ENCODE results near the gene GTF2F2.

GTF2F2 gene

GRCh38 chr13:45168555-45168930, 48.2 kb downstream of the GTF2F2 start:
- no peaks in the 10 kb centered on the region for H3K27me3 ChIP-seq (ENCODE audit: insufficient read depth, low read depth, severe bottlenecking)
- no peak for TF ChIP-seq CTCF (IDR thresholded peaks at IDR 0.05; ENCODE audit: low read depth, low read length)
- DNase-seq = no peak
- H3K36me3 ChIP-seq = peaks cover 3% of the 10 kb centered on the region; the same call in 1 of the 2 replicates
- H3K27ac ChIP-seq = no peak overlapping the region
- H3K9me3 ChIP-seq (ENCODE audit: severe bottlenecking) = no peaks in the 10 kb centered on the region
- no peak overlapping the region for H3K4me3 ChIP-seq (ENCODE audit: low read depth, low read length)

- H3K4me3 ChIP-seq (ENCODE audit: low read depth, low read length) = no peak overlapping the region
- no peak for DNase-seq
- no peak overlapping the region for H3K27ac ChIP-seq
- no peaks in the 10 kb centered on the region for H3K9me3 ChIP-seq (ENCODE audit: severe bottlenecking)
- no peak for TF ChIP-seq CTCF (IDR thresholded peaks at IDR 0.05; ENCODE audit: low read depth, low read length)
- no peaks in the 10 kb centered on the region for H3K27me3 ChIP-seq (ENCODE audit: insufficient read depth, low read depth, severe bottlenecking)
- H3K36me3 ChIP-seq = no peaks in the 10 kb centered on the region
Observed at GRCh38 chr13:45174478-45174877, 54.2 kb downstream of the GTF2F2 start.

- no peak for TF ChIP-seq CTCF (IDR thresholded peaks at IDR 0.05; ENCODE audit: low read depth, low read length)
- H3K27me3 ChIP-seq (ENCODE audit: insufficient read depth, low read depth, severe bottlenecking) = no peaks in the 10 kb centered on the region
- no peak for DNase-seq
- H3K9me3 ChIP-seq (ENCODE audit: severe bottlenecking) = no peaks in the 10 kb centered on the region
- no peak overlapping the region for H3K27ac ChIP-seq
- no peak overlapping the region for H3K4me3 ChIP-seq (ENCODE audit: low read depth, low read length)
- no peaks in the 10 kb centered on the region for H3K36me3 ChIP-seq
Observed at GRCh38 chr13:45178349-45179162, 58.2 kb downstream of the GTF2F2 start.

- Histone ChIP-seq H3K36me3 (no peaks in the 10 kb centered on the region), H3K27me3 (ENCODE audit: insufficient read depth, low read depth, severe bottlenecking) (no peaks in the 10 kb centered on the region), H3K9me3 (ENCODE audit: severe bottlenecking) (no peaks in the 10 kb centered on the region), H3K4me3 (ENCODE audit: low read depth, low read length) (no peak overlapping the region), H3K27ac (no peak overlapping the region)
- TF ChIP-seq CTCF (IDR thresholded peaks at IDR 0.05; ENCODE audit: low read depth, low read length) = no peak
- no peak for DNase-seq
Observed at GRCh38 chr13:45179428-45179827, 59.1 kb downstream of the GTF2F2 start.

GRCh38 chr13:45180303-45180702, 60.0 kb downstream of the GTF2F2 start:
- Histone ChIP-seq H3K36me3 (0 out of 2 replicates have a peak, but pooled peaks cover 2% of the 10 kb centered on the region), H3K9me3 (ENCODE audit: severe bottlenecking) (no peaks in the 10 kb centered on the region), H3K27ac (no peak overlapping the region), H3K4me3 (ENCODE audit: low read depth, low read length) (no peak overlapping the region), H3K27me3 (ENCODE audit: insufficient read depth, low read depth, severe bottlenecking) (no peaks in the 10 kb centered on the region)
- no peak for DNase-seq
- no peak for TF ChIP-seq CTCF (IDR thresholded peaks at IDR 0.05; ENCODE audit: low read depth, low read length)

Measured in WERI-Rb-1 (cell line).